Measurements from ENCODE around the gene ANKRD42. TPM values are rescaled to one million over a fixed set of nuclear protein-coding genes. Genes with fewer than 3 reads are reported as not detected.

Gene ANKRD42
- total and polyA plus RNA-seq, 11 donors, result 2.0 to 9.1 (median 6.0) TPM

GRCh38 chr11:83221694-83222093, 28.2 kb downstream of the ANKRD42 start:
- intact Hi-C loops (cut with DNase I), result no loop called here
- no peak for TF ChIP-seq POLR2A (IDR thresholded peaks at IDR 0.05)
- TF ChIP-seq, protein P1, sequence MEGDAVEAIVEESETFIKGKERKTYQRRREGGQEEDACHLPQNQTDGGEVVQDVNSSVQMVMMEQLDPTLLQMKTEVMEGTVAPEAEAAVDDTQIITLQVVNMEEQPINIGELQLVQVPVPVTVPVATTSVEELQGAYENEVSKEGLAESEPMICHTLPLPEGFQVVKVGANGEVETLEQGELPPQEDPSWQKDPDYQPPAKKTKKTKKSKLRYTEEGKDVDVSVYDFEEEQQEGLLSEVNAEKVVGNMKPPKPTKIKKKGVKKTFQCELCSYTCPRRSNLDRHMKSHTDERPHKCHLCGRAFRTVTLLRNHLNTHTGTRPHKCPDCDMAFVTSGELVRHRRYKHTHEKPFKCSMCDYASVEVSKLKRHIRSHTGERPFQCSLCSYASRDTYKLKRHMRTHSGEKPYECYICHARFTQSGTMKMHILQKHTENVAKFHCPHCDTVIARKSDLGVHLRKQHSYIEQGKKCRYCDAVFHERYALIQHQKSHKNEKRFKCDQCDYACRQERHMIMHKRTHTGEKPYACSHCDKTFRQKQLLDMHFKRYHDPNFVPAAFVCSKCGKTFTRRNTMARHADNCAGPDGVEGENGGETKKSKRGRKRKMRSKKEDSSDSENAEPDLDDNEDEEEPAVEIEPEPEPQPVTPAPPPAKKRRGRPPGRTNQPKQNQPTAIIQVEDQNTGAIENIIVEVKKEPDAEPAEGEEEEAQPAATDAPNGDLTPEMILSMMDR (IDR thresholded peaks at IDR 0.05), result no peak
- no peak for ATAC-seq
- Histone ChIP-seq H3K27me3 (no peaks in the 10 kb centered on the region), H3K27ac (no peak overlapping the region), H3K36me3 (no peaks in the 10 kb centered on the region), H3K4me3 (no peak overlapping the region), H3K4me1 (no peaks in the 10 kb centered on the region), H3K9me3 (no peaks in the 10 kb centered on the region)
- DNase-seq, result no peak

- no peaks in the 10 kb centered on the region for H3K36me3 ChIP-seq
- DNase-seq, result no peak
- no peaks in the 10 kb centered on the region for H3K9me3 ChIP-seq
- no peak for TF ChIP-seq POLR2A (IDR thresholded peaks at IDR 0.05)
- TF ChIP-seq, protein P1 (IDR thresholded peaks at IDR 0.05), result no peak
- no peak overlapping the region for H3K27ac ChIP-seq
- H3K4me1 ChIP-seq, result no peaks in the 10 kb centered on the region
- no peak for ATAC-seq
- 93 to 96% (median 94%) methylated on average over 1 of the region's 1 CpG for WGBS, 4 donors
- H3K27me3 ChIP-seq, result no peaks in the 10 kb centered on the region
- H3K4me3 ChIP-seq, result no peak overlapping the region
- intact Hi-C loops (cut with DNase I), result no loop called here
Measured at GRCh38 chr11:83222499-83222898, 29.0 kb downstream of the ANKRD42 start.

- TF ChIP-seq, protein P1 (IDR thresholded peaks at IDR 0.05), result no peak
- TF ChIP-seq POLR2A (IDR thresholded peaks at IDR 0.05), result no peak
- intact Hi-C loops (cut with DNase I), result no loop called here
Measured at GRCh38 chr11:83223457-83223856, 29.9 kb downstream of the ANKRD42 start.

GRCh38 chr11:83235825-83236224, 42.3 kb downstream of the ANKRD42 start:
- ATAC-seq (no peak), DNase-seq (no peak)
- WGBS, 4 donors, result 21 to 34% (median 25%) methylated on average over 1 of the region's 1 CpG
- H3K36me3 ChIP-seq, result no peaks in the 10 kb centered on the region
- peaks cover 0 to 4% (median 0%) of the 10 kb centered on the region in 12 donors for H3K4me1 ChIP-seq
- no peak for TF ChIP-seq POLR2A (IDR thresholded peaks at IDR 0.05)
- TF ChIP-seq, protein P1 (IDR thresholded peaks at IDR 0.05), result no peak
- intact Hi-C loops (cut with DNase I), result loop anchor here in 2 of 10 donors (5.0 to 10.0 kb wide), 2 partner anchors 579 to 581 kb away; no protein-coding TSS in a partner anchor
- no peak overlapping the region for H3K27ac ChIP-seq
- H3K27me3 ChIP-seq, result no peaks in the 10 kb centered on the region
- H3K9me3 ChIP-seq, result no peaks in the 10 kb centered on the region
- no peak overlapping the region for H3K4me3 ChIP-seq

More at GRCh38 chr11:83223457-83223856, 29.9 kb downstream of the ANKRD42 start:
- WGBS, 4 donors, result 93 to 99% (median 96%) methylated on average over 2 of the region's 2 CpGs
- Histone ChIP-seq H3K4me3 (no peak overlapping the region), H3K27ac (no peak overlapping the region), H3K9me3 (no peaks in the 10 kb centered on the region), H3K36me3 (no peaks in the 10 kb centered on the region), H3K4me1 (no peaks in the 10 kb centered on the region), H3K27me3 (no peaks in the 10 kb centered on the region)
- no peak for DNase-seq
- no peak for ATAC-seq

Data from heart left ventricle (tissue), 16 donors.